Measurements from ENCODE around the gene AGO4. TPM values are rescaled to one million over a fixed set of nuclear protein-coding genes. Genes with fewer than 3 reads are reported as not detected.
"Not testable (repeated sequence)": the region's sequence is repeated elsewhere in the genome, so short reads cannot be mapped to it uniquely, and the experiment has no call there.

AGO4 gene
- total RNA-seq, 1 experiment from 2014 or later = 9.3 TPM

GRCh38 chr1:35888255-35888654 is 80.4 kb downstream of the AGO4 start:
- no peak for DNase-seq (ENCODE audit: extremely low read depth, low read depth)

GRCh38 chr1:35888981-35889380 is 81.2 kb downstream of the AGO4 start:
- DNase-seq (ENCODE audit: extremely low read depth, low read depth) = not testable (repeated sequence)

- no peak for DNase-seq (ENCODE audit: extremely low read depth, low read depth)
These were observed 85.4 kb downstream of the AGO4 start for GRCh38 chr1:35893051-35893879.

- DNase-seq (ENCODE audit: extremely low read depth, low read depth) = no peak
These were observed 86.4 kb downstream of the AGO4 start for GRCh38 chr1:35894183-35894582.

- DNase-seq (ENCODE audit: extremely low read depth, low read depth) = no peak
These were observed 86.8 kb downstream of the AGO4 start for GRCh38 chr1:35894656-35895055.

- no peak for DNase-seq (ENCODE audit: extremely low read depth, low read depth)
These were observed 92.1 kb downstream of the AGO4 start for GRCh38 chr1:35899941-35900340.

GRCh38 chr1:35901235-35901634 is 93.4 kb downstream of the AGO4 start:
- no peak for DNase-seq (ENCODE audit: extremely low read depth, low read depth)

- no peak for DNase-seq (ENCODE audit: extremely low read depth, low read depth)
These were observed 94.9 kb downstream of the AGO4 start for GRCh38 chr1:35902671-35903070.

Other genes with a start within 250 kb of the AGO4 start
- 0.40 TPM in 1 of 2 replicates, not detected in the other for gene TFAP2E, start 234.7 kb upstream of the AGO4 start, total RNA-seq (2014; rRNA removed; shearing (Covaris generic))
- 52.0 and 55.7 TPM in 2 replicates for gene PSMB2, start 166.5 kb upstream of the AGO4 start, total RNA-seq (2014; rRNA removed; shearing (Covaris generic))
- 5.1 and 5.5 TPM in 2 replicates for gene C1orf216, start 89.1 kb upstream of the AGO4 start, total RNA-seq (2014; rRNA removed; shearing (Covaris generic))
- gene CLSPN, start 38.0 kb upstream of the AGO4 start, total RNA-seq (2014; rRNA removed; shearing (Covaris generic)) = 8.2 and 9.2 TPM in 2 replicates
- gene AGO1, start 75.2 kb downstream of the AGO4 start, total RNA-seq (2014; rRNA removed; shearing (Covaris generic)) = 6.7 TPM in 2 replicates
- gene AGO3, start 123.1 kb downstream of the AGO4 start, total RNA-seq (2014; rRNA removed; shearing (Covaris generic)) = 7.5 and 11.9 TPM in 2 replicates

All from NCI-H460 (cell line).